Lower lobe of right lung (tissue), 2 donors: ENCODE data around the gene SLIT1. TPM values are rescaled to one million over a fixed set of nuclear protein-coding genes. Genes with fewer than 3 reads are reported as not detected.

Experiments
- ATAC-seq, 2 donors: fragments of 200-7000 bp; cut with Tn5 transposase; one replicate each; pipeline ENCODE4 v1.9.1; 2020 to 2022; ENCODE audit warnings: mild to moderate bottlenecking in 2 of 2, moderate library complexity in 2 of 2
- DNase-seq: peaks from one replicate; pipeline ENCODE4 v3.0.0-alpha.2; 2020
- H3K27ac ChIP-seq: fragments of 200-600 bp; one replicate; pipeline ENCODE4 v1.8.0; 2022
- H3K27me3 ChIP-seq: fragments of 200-600 bp; one replicate; pipeline ENCODE4 v1.8.0; 2022; ENCODE audit warnings: low read depth
- H3K36me3 ChIP-seq: fragments of 200-600 bp; one replicate; pipeline ENCODE4 v1.8.0; 2022; ENCODE audit warnings: mild to moderate bottlenecking
- H3K4me1 ChIP-seq: fragments of 200-600 bp; one replicate; pipeline ENCODE4 v1.8.0; 2022
- H3K4me3 ChIP-seq: fragments of 200-600 bp; one replicate; pipeline ENCODE4 v1.8.0; 2022; ENCODE audit warnings: mild to moderate bottlenecking
- H3K9me3 ChIP-seq: fragments of 200-600 bp; one replicate; pipeline ENCODE4 v1.8.0; 2022
- intact Hi-C: fragments of 100-400 bp; cut with DNase I; formaldehyde crosslinking; loops from one replicate; pipeline ENCODE4 v1.11.0; 2022
- total RNA-seq: library from RNA; stranded (reverse); fragmentation: NEBNext Ultra II Directional; extraction: Animal tissue kit (Norgen Biotek cat#: 25700); gene quantifications from one replicate; pipeline ENCODE4 v1.2.1, GENCODE V29; 2021
- TF ChIP-seq, protein P1 (sequence below): fragments of 200-600 bp; IDR thresholded peaks from one replicate; pipeline ENCODE4 v1.8.0; 2022; ENCODE audit warnings: antibody characterized with exemption, mild to moderate bottlenecking
- donor health status: DM: no; HTN: yes; CAD: no; lungs with severe emphysema.

Gene SLIT1
- total RNA-seq, 1 donor from 2014 or later = 0.41 TPM

DNA sequence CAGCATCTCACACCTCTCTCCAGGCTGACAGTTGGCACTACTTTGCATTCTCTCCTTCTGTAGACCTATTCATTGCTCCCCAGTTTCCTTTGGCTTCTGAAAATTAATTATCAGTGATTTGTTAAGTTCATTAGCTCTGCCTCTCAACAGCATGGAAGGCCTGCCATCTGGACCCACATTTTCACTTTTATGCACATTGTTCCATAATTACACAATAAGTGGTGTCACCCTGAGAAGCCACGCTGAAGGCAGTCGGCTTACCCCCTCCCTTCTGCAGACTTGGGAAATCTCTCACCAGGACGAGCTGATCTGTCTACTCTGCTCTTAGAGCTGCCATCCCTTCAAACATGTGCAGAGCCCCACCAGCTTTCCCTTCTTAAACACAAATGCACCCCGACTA lies 64.7 kb downstream of the SLIT1 start:
- Histone ChIP-seq H3K9me3 (no peaks in the 10 kb centered on the region), H3K27me3 (peaks cover 18% of the 10 kb centered on the region), H3K27ac (no peak overlapping the region), H3K4me3 (no peak overlapping the region), H3K4me1 (no peaks in the 10 kb centered on the region), H3K36me3 (no peaks in the 10 kb centered on the region)
- DNase-seq (no peak), ATAC-seq (no peak)
- intact Hi-C loops = no loop called here
- TF ChIP-seq, protein P1, sequence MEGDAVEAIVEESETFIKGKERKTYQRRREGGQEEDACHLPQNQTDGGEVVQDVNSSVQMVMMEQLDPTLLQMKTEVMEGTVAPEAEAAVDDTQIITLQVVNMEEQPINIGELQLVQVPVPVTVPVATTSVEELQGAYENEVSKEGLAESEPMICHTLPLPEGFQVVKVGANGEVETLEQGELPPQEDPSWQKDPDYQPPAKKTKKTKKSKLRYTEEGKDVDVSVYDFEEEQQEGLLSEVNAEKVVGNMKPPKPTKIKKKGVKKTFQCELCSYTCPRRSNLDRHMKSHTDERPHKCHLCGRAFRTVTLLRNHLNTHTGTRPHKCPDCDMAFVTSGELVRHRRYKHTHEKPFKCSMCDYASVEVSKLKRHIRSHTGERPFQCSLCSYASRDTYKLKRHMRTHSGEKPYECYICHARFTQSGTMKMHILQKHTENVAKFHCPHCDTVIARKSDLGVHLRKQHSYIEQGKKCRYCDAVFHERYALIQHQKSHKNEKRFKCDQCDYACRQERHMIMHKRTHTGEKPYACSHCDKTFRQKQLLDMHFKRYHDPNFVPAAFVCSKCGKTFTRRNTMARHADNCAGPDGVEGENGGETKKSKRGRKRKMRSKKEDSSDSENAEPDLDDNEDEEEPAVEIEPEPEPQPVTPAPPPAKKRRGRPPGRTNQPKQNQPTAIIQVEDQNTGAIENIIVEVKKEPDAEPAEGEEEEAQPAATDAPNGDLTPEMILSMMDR = no peak

DNA sequence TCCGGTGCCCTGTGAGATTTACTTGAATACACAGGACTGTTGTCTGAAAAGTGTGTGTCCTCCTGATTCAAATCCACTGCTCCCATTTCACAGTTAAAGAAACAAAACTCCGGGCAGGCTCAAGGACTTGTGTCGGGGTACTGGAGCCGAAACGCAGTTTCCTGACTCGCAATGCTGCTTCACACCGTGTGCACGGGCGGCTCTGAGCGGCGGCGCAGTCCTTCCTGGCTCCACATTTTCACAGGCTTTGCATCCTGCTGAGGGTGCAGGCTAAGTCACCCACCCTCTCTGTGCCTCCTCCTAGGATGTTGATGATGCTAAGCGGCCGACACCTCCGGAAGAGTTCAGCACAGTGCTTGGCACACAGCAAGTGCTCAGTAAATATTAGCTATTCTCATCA lies 65.4 kb downstream of the SLIT1 start:
- Histone ChIP-seq H3K27ac (no peak overlapping the region), H3K9me3 (no peaks in the 10 kb centered on the region), H3K36me3 (no peaks in the 10 kb centered on the region), H3K4me3 (no peak overlapping the region), H3K4me1 (no peaks in the 10 kb centered on the region), H3K27me3 (peaks cover 18% of the 10 kb centered on the region)
- TF ChIP-seq, protein P1 = no peak
- intact Hi-C loops = no loop called here
- ATAC-seq = no peak
- DNase-seq = no peak

DNA sequence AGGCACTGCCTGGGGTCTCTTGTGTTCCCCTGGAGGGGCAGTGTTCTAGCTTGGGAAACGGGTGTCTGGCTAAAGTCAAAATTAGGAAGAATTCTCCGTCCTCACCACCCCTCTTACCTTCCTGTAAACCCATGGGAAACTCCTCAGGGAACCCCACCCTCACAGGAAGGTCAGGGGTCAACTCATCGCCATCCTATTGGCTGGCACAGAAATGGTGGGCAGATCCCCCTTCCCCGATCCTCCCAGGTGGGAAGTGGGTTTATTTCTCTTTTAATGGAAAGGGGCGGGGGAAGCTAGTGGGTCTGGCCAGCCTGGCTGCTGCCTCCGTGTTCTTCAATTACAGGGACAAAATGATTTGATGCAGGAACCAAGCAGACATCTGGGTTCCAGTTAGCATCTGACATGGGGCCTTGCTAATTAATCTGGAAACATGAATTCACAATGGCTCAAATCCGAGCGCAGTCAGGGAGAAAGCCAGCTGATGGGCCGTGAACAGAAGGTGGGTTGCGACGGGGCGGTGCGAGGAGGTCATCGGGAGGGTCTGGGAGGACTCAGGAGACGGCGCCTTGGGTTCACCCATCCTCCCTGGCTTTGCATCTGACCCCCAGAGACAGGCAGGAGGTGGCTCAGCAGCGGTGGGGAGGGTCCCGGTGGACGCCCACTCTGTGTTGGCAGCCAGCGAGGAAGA lies 66.6 kb downstream of the SLIT1 start:
- intact Hi-C loops = no loop called here
- no peaks in the 10 kb centered on the region for H3K36me3 ChIP-seq
- H3K4me1 ChIP-seq = no peaks in the 10 kb centered on the region
- peaks cover 24% of the 10 kb centered on the region for H3K27me3 ChIP-seq
- H3K4me3 ChIP-seq = no peak overlapping the region
- DNase-seq (no peak), ATAC-seq (no peak)
- TF ChIP-seq, protein P1 = no peak
- H3K27ac ChIP-seq = no peak overlapping the region
- no peaks in the 10 kb centered on the region for H3K9me3 ChIP-seq

DNA sequence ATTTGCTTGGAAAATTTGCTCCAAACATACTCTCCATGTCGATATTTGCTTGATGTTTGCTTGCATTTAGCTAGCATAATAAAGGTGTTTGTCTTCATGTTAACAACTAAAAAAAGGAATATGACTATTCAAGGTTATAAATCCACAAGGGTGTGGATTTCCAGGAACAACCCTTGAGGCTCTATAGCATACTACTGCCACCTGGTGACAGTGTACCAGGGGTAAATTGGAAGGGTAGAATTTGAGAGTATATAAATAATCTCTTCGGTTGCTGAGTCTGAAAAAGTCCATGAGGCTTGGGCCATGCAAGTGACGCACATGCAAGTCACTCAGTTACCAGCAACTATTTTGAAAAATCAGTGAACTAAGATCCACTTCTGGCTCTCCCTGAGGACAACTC lies 68.4 kb downstream of the SLIT1 start:
- TF ChIP-seq, protein P1 = no peak
- Histone ChIP-seq H3K4me1 (no peaks in the 10 kb centered on the region), H3K9me3 (no peaks in the 10 kb centered on the region), H3K4me3 (no peak overlapping the region), H3K27me3 (peaks cover 27% of the 10 kb centered on the region), H3K36me3 (no peaks in the 10 kb centered on the region), H3K27ac (no peak overlapping the region)
- ATAC-seq (no peak), DNase-seq (no peak)
- intact Hi-C loops = no loop called here

DNA sequence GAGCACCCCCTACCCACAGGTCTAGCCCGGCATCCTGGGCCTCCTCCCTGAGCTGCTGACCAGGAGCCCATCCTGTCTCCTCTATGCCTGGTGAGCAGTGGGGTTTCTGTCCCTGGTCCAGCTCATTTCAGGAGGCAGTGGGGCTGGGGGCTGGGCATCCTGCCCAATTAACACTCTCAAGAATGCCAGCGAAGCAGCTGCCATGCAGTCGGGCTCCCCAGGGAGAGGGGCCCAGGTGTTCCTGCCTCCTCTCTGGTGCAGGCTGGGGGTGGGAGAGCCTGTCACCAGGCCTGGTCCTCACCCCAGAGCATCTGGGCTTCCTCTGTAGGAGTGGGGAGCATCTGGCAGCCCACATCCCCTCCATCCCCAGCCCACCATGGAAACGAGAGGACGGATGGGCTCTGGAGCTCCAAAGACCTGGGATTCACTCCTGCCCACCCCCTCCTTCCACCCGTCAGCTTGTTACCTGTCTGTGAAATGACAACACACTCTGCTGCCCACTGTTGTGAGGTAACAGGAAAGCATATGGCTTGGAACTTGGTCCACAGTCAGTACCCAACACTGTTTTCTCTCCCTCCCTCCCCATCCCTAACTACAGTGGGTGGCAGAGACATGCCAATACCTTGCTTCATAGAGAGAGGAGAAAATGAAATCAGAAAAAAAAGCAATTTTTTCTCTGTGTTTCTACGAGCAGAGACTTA lies 69.1 kb downstream of the SLIT1 start:
- Histone ChIP-seq H3K9me3 (no peaks in the 10 kb centered on the region), H3K4me3 (no peak overlapping the region), H3K27me3 (peaks cover 27% of the 10 kb centered on the region), H3K36me3 (no peaks in the 10 kb centered on the region), H3K4me1 (no peaks in the 10 kb centered on the region), H3K27ac (no peak overlapping the region)
- TF ChIP-seq, protein P1 = no peak
- DNase-seq = no peak
- ATAC-seq = no peak
- intact Hi-C loops = no loop called here
